IMR-90 (cell line): Measurements from ENCODE around the gene TM2D3. TPM values are rescaled to one million over a fixed set of nuclear protein-coding genes. Genes with fewer than 3 reads are reported as not detected.

Experiments
- ATAC-seq: fragments of 200-7000 bp; cut with Tn5 transposase; 2 replicates; pipeline ENCODE4 v1.9.1; 2020; ENCODE audit warnings: low read depth, mild to moderate bottlenecking, moderate library complexity
- BruUV-seq: library from RNA; stranded (reverse); fragments of 400-500 nt; replicated peaks from 2 replicates; lab custom pipeline; 2021; lab: Mats Ljungman, UMichigan
- CTCF ChIA-PET: fragments of 300-600 bp; formaldehyde crosslinking; extraction: SDS; loops from one replicate; lab custom pipeline; 2021; ENCODE audit warnings: antibody characterized with exemption; lab: Yijun Ruan, JAX
- POLR2A ChIA-PET: fragments of 300-600 bp; sonication (Branson Sonifier 250); formaldehyde crosslinking; loops from one replicate; lab custom pipeline; 2022; ENCODE audit warnings: antibody characterized with exemption; ENCODE audit not compliant: unreplicated experiment; lab: Charles Lee
- DNase-seq: peaks from one replicate; pipeline ENCODE4 v3.0.0; 2013
- H2AFZ ChIP-seq: replicated peaks from 2 replicates; pipeline ENCODE3; 2013; ENCODE audit warnings: low read length, mild to moderate bottlenecking; ENCODE audit not compliant: poor library complexity
- H2AK5ac ChIP-seq: 2 replicates; pipeline ENCODE4 v1.6.1; 2013; ENCODE audit warnings: low read depth, low read length, inconsistent platforms
- H2AK9ac ChIP-seq: replicated peaks from 2 replicates; pipeline ENCODE3; 2013; ENCODE audit warnings: mild to moderate bottlenecking, low read depth, low read length, moderate library complexity; ENCODE audit not compliant: poor library complexity
- H2BK120ac ChIP-seq: 2 replicates; pipeline ENCODE4 v1.6.1; 2013; ENCODE audit warnings: low read depth, low read length, inconsistent platforms
- H2BK15ac ChIP-seq: 3 replicates; pipeline ENCODE4 v1.6.1; 2013; ENCODE audit warnings: low read depth, low read length, inconsistent platforms
- H2BK20ac ChIP-seq: 2 replicates; pipeline ENCODE4 v1.6.1; 2013; ENCODE audit warnings: low read depth, mild to moderate bottlenecking, inconsistent platforms, low read length, moderate library complexity
- H2BK5ac ChIP-seq: 2 replicates; pipeline ENCODE4 v1.6.1; 2013; ENCODE audit warnings: mild to moderate bottlenecking, low read depth, low read length, inconsistent platforms; ENCODE audit not compliant: poor library complexity, severe bottlenecking
- H3K14ac ChIP-seq: replicated peaks from 2 replicates; pipeline ENCODE4 v1.6.1; 2013; ENCODE audit warnings: low read depth, low read length, inconsistent platforms
- H3K18ac ChIP-seq: 2 replicates; pipeline ENCODE4 v1.6.1; 2013; ENCODE audit warnings: low read depth, low read length, control low read depth
- H3K23ac ChIP-seq: 2 replicates; pipeline ENCODE4 v1.6.1; 2013; ENCODE audit warnings: low read depth, low read length, inconsistent platforms
- H3K27ac ChIP-seq: 2 replicates; pipeline ENCODE4 v1.5.1; 2013; ENCODE audit warnings: mild to moderate bottlenecking, control low read depth, low read length; ENCODE audit not compliant: insufficient read depth
- H3K27me3 ChIP-seq: 2 replicates; pipeline ENCODE4 v1.6.1; 2013; ENCODE audit warnings: low read length; ENCODE audit not compliant: control insufficient read depth, insufficient read depth
- H3K36me3 ChIP-seq: 2 replicates; pipeline ENCODE4 v1.6.1; 2013; ENCODE audit warnings: low read length, mixed read lengths; ENCODE audit not compliant: control insufficient read depth, insufficient read depth
- H3K4ac ChIP-seq: 2 replicates; pipeline ENCODE4 v1.6.1; 2013; ENCODE audit warnings: low read depth, low read length, inconsistent platforms
- H3K4me1 ChIP-seq: 2 replicates; pipeline ENCODE4 v1.6.1; 2013; ENCODE audit warnings: low read length, mixed read lengths; ENCODE audit not compliant: control insufficient read depth, insufficient read depth
- H3K4me2 ChIP-seq: 2 replicates; pipeline ENCODE4 v1.6.1; 2013; ENCODE audit warnings: low read depth, mild to moderate bottlenecking, control low read depth, low read length, moderate library complexity
- H3K4me3 ChIP-seq: 2 replicates; pipeline ENCODE4 v1.5.1; 2013; ENCODE audit warnings: low read depth, mild to moderate bottlenecking, control low read depth, low read length, moderate library complexity; ENCODE audit not compliant: insufficient read depth
- H3K56ac ChIP-seq: 2 replicates; pipeline ENCODE4 v1.6.1; 2013; ENCODE audit warnings: low read length, inconsistent platforms; ENCODE audit not compliant: insufficient read depth; ENCODE audit errors: extremely low read depth
- H3K79me1 ChIP-seq, 2 experiments: 2 replicates each; pipeline ENCODE4 v1.6.1; 2013; ENCODE audit warnings: low read length in 2 of 2, inconsistent platforms in 1 of 2, low read depth in 1 of 2
- H3K9ac ChIP-seq: 2 replicates; pipeline ENCODE4 v1.6.1; 2013; ENCODE audit warnings: low read depth, low read length, control low read depth
- H3K9me1 ChIP-seq: 2 replicates; pipeline ENCODE4 v1.6.1; 2013; ENCODE audit warnings: low read length, inconsistent platforms; ENCODE audit not compliant: insufficient read depth
- H3K9me3 ChIP-seq: 2 replicates; pipeline ENCODE4 v1.6.1; 2013; ENCODE audit warnings: low read length; ENCODE audit not compliant: control insufficient read depth, insufficient read depth
- H4K20me1 ChIP-seq: 2 replicates; pipeline ENCODE4 v1.6.1; 2013; ENCODE audit warnings: low read length, inconsistent platforms; ENCODE audit not compliant: insufficient read depth
- H4K5ac ChIP-seq: 2 replicates; pipeline ENCODE4 v1.6.1; 2013; ENCODE audit warnings: mild to moderate bottlenecking, low read depth, low read length, control low read depth
- H4K8ac ChIP-seq, 2 experiments: 2 replicates each; pipeline ENCODE4 v1.6.1; 2013; ENCODE audit warnings: low read depth in 2 of 2, low read length in 2 of 2, control low read depth in 1 of 2, inconsistent platforms in 1 of 2
- H4K91ac ChIP-seq: 2 replicates; pipeline ENCODE4 v1.6.1; 2013; ENCODE audit warnings: low read depth, low read length, inconsistent platforms; ENCODE audit not compliant: insufficient read depth
- BHLHE40 ChIP-seq: fragments of 150-350 bp; IDR thresholded peaks from 2 replicates; pipeline ENCODE4 v1.6.1; 2016; ENCODE audit warnings: mild to moderate bottlenecking, low read depth, low read length
- CEBPB ChIP-seq: IDR thresholded peaks from 2 replicates; pipeline ENCODE4 v1.6.1; 2012; ENCODE audit warnings: low read depth, low read length, improper control_type of control experiment
- CTCF ChIP-seq: conservative IDR thresholded peaks from 2 replicates; pipeline ENCODE4 v1.5.1; 2012; ENCODE audit warnings: mild to moderate bottlenecking, low read depth, low read length, improper control_type of control experiment
- FOS ChIP-seq: fragments of 150-350 bp; IDR thresholded peaks from 2 replicates; pipeline ENCODE4 v1.6.1; 2016; ENCODE audit warnings: low read depth, low read length
- MAFK ChIP-seq: IDR thresholded peaks from 2 replicates; pipeline ENCODE4 v1.6.1; 2012; ENCODE audit warnings: low read depth, low read length, improper control_type of control experiment
- MXI1 ChIP-seq: IDR thresholded peaks from 2 replicates; pipeline ENCODE4 v1.6.1; 2012; ENCODE audit warnings: low read depth, mild to moderate bottlenecking, low read length, moderate library complexity, borderline replicate concordance
- POLR2A ChIP-seq: IDR thresholded peaks from 2 replicates; pipeline ENCODE4 v1.6.1; 2012; ENCODE audit warnings: mild to moderate bottlenecking, low read depth, low read length
- RAD21 ChIP-seq: IDR thresholded peaks from 2 replicates; pipeline ENCODE4 v1.6.1; 2012; ENCODE audit warnings: low read length, improper control_type of control experiment
- RCOR1 ChIP-seq: IDR thresholded peaks from 2 replicates; pipeline ENCODE4 v1.6.1; 2012; ENCODE audit warnings: mild to moderate bottlenecking, low read length, improper control_type of control experiment; ENCODE audit not compliant: insufficient replicate concordance
- RFX5 ChIP-seq: IDR thresholded peaks from 2 replicates; pipeline ENCODE4 v1.8.0; 2012; ENCODE audit warnings: low read depth, mild to moderate bottlenecking, low read length, moderate library complexity
- SMC3 ChIP-seq: fragments of 150-350 bp; IDR thresholded peaks from 2 replicates; pipeline ENCODE4 v1.6.1; 2016; ENCODE audit warnings: low read depth, mild to moderate bottlenecking, antibody characterized with exemption, low read length, moderate library complexity
- USF2 ChIP-seq: fragments of 150-350 bp; IDR thresholded peaks from 2 replicates; pipeline ENCODE4 v1.6.1; 2017; ENCODE audit warnings: mild to moderate bottlenecking, antibody characterized with exemption, low read length, low read depth
- WGBS, 2 experiments: methylation state at CpG; one replicate each; pipeline versions ENCODE4 v1.1.5 to v1.1.7; 2013; ENCODE audit warnings: missing lambda C conversion rate in 2 of 2; ENCODE audit not compliant: insufficient read length in 1 of 2; ENCODE audit errors: extremely low coverage in 2 of 2; 5-methylcytosine and 5-hydroxymethylcytosine counted together
- dilution Hi-C: fragments of 300-500 bp; cut with HindIII; formaldehyde crosslinking; loops from one replicate; pipeline ENCODE4 v1.14.3; 2018; ENCODE audit warnings: low sequenced_read_pairs; ENCODE audit not compliant: unreplicated experiment
- in situ Hi-C: fragments of 300-500 bp; cut with MboI; formaldehyde crosslinking; loops from 3 replicates; pipeline ENCODE4 v1.14.3; 2019; ENCODE audit warnings: low sequenced_read_pairs, inconsistent platforms, mixed read lengths
- intact Hi-C: fragments of 100-400 bp; cut with micrococcal nuclease; formaldehyde crosslinking; loops from 2 replicates; pipeline ENCODE4 v1.10.0; 2022
- polyA plus RNA-seq, 3 experiments: library from polyadenylated mRNA; depleted of rRNA; stranded (reverse); fragments of >200 nt; gene quantifications; 2 replicates each; pipeline ENCODE4 v1.2.3, GENCODE V29; 2012; ENCODE audit warnings: low replicate concordance in 1 of 3
- total RNA-seq: library from RNA; depleted of rRNA; stranded (reverse); fragments of >200 nt; gene quantifications from 2 replicates; pipeline ENCODE4 v1.2.3, GENCODE V29; 2012
- TF ChIP-seq, protein P1 (sequence below): fragments of 150-350 bp; IDR thresholded peaks from 2 replicates; pipeline ENCODE4 v1.6.1; 2016; ENCODE audit warnings: low read depth, mild to moderate bottlenecking, low read length, moderate library complexity, borderline replicate concordance

TM2D3 gene
- total and polyA plus RNA-seq, 2 of the 4 experiments (the other 2 are of a cell fraction) = 27.4 to 34.5 TPM

DNA sequence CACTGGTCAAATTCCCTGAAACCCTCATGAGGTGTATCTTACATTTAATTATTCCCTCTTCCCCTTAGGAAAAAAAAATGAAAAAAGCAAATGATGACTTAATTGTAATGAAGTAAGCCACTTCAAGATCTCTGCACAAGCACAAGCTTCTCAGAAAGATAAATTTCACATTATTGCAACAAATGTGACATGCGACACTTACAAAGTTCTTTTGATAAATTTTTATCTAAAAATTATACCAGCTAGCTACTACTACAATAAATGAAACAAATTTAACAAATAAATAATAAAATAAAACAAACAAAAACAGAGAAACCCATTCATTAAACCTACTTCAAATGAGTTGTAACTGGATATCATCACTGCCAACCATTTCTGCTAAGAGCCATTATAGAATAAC is 10.0 kb upstream of the TM2D3 start:
- Histone ChIP-seq H3K9ac (no peak overlapping the region), H4K91ac (no peak overlapping the region), H2AFZ (no peak overlapping the region), H2BK15ac (no peak overlapping the region), H4K5ac (no peak overlapping the region), H3K4ac (no peak overlapping the region), H2BK120ac (no peak overlapping the region), H2BK5ac (no peak overlapping the region), H3K14ac (no peak overlapping the region), H3K27ac (no peak overlapping the region), H3K79me1 (peaks cover 0 to 8% of the 10 kb centered on the region in 2 experiments; a peak in 2 of 4 replicates), H3K27me3 (no peaks in the 10 kb centered on the region), H4K8ac (no peak overlapping the region), H2BK20ac (no peak overlapping the region), H3K4me1 (no peaks in the 10 kb centered on the region), H2AK5ac (no peak overlapping the region), H2AK9ac (no peak overlapping the region), H4K20me1 (no peaks in the 10 kb centered on the region; the same call in 1 of the 2 replicates), H3K4me3 (no peak overlapping the region), H3K9me3 (peaks cover 4% of the 10 kb centered on the region; the same call in 1 of the 2 replicates), H3K36me3 (peaks cover 19% of the 10 kb centered on the region), H3K4me2 (no peak overlapping the region), H3K18ac (no peak overlapping the region), H3K9me1 (peaks cover 25% of the 10 kb centered on the region), H3K23ac (no peak overlapping the region), H3K56ac (no peak overlapping the region)
- ChIA-PET POLR2A (no interaction called here), CTCF (interaction anchor here (0.6 kb wide), 1 partner anchor 867 kb away, joined by 3 read pairs; no protein-coding TSS in a partner anchor)
- dilution Hi-C loops (no loop called here), in situ Hi-C loops (no loop called here), intact Hi-C loops (no loop called here)
- TF ChIP-seq MAFK = no peak
- no peak for TF ChIP-seq FOS
- no peak for TF ChIP-seq POLR2A
- no peak for TF ChIP-seq USF2
- TF ChIP-seq, protein P1, sequence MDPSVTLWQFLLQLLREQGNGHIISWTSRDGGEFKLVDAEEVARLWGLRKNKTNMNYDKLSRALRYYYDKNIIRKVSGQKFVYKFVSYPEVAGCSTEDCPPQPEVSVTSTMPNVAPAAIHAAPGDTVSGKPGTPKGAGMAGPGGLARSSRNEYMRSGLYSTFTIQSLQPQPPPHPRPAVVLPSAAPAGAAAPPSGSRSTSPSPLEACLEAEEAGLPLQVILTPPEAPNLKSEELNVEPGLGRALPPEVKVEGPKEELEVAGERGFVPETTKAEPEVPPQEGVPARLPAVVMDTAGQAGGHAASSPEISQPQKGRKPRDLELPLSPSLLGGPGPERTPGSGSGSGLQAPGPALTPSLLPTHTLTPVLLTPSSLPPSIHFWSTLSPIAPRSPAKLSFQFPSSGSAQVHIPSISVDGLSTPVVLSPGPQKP = no peak
- no peak for TF ChIP-seq RAD21
- TF ChIP-seq RCOR1 = no peak
- no peak for TF ChIP-seq RFX5
- no peak for TF ChIP-seq CEBPB
- TF ChIP-seq BHLHE40 = no peak
- TF ChIP-seq CTCF = no peak
- TF ChIP-seq SMC3 = no peak
- no peak for TF ChIP-seq MXI1
- DNase-seq = no peak
- BruUV-seq = no TSS peak
- no CpG with 5 or more reads among the region's 1 CpG for WGBS, 2 experiments
- no peak for ATAC-seq
